Neural cell (in vitro differentiated cells): ENCODE results near the gene CLCA4.

Source experiments
- EP300 ChIP-seq: fragments of 450-650 bp; conservative IDR thresholded peaks from 2 replicates; pipeline ENCODE4 v1.6.1; 2014; ENCODE audit warnings: antibody characterized with exemption, mild to moderate bottlenecking, moderate library complexity; ENCODE audit not compliant: poor library complexity, severe bottlenecking
- MXI1 ChIP-seq: fragments of 450-650 bp; conservative IDR thresholded peaks from 2 replicates; pipeline ENCODE4 v1.6.1; 2014; ENCODE audit warnings: antibody characterized with exemption, mild to moderate bottlenecking; ENCODE audit not compliant: poor library complexity, severe bottlenecking
- POLR2AphosphoS5 ChIP-seq: IDR thresholded peaks from 2 replicates; pipeline ENCODE4 v1.6.1; 2012
- RAD21 ChIP-seq: fragments of 450-650 bp; conservative IDR thresholded peaks from 2 replicates; pipeline ENCODE4 v1.6.1; 2014; ENCODE audit warnings: antibody characterized with exemption, mild to moderate bottlenecking, moderate library complexity
- SMC3 ChIP-seq: fragments of 450-650 bp; conservative IDR thresholded peaks from 2 replicates; pipeline ENCODE4 v1.6.1; 2014; ENCODE audit warnings: antibody characterized with exemption, mild to moderate bottlenecking, moderate library complexity; ENCODE audit not compliant: poor library complexity
- TF ChIP-seq, protein P1 (sequence below): IDR thresholded peaks from 2 replicates; pipeline ENCODE4 v1.6.1; 2012; ENCODE audit warnings: borderline replicate concordance
- TF ChIP-seq, protein P2 (sequence below): fragments of 450-650 bp; IDR thresholded peaks from 2 replicates; pipeline ENCODE4 v1.5.1; 2014; ENCODE audit warnings: antibody characterized with exemption, mild to moderate bottlenecking, moderate library complexity; ENCODE audit not compliant: poor library complexity, severe bottlenecking

DNA sequence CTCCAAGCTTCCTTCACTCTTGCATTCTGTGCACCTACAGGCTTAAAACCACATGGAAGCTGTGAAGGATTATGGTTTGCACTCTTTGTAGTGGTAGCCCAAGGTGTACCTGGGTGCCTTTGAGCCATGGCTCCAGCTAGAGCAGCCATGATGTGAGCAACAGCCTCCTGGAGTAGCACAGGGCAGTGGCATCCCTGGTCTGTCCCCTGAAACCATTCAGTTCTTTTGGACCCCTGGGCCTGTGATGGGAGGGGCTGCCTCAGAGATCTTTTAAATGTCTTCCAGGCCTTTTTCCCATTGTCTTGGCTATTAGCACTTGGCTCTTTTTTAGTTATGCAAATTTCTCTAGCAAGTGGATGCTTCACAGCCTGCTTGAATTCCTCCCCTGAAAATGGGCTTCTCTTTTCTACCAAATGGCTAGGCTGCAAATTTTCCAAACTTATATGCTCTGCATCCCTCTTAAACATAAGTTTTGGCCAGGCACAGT lies 47.4 kb downstream of the CLCA4 start:
- TF ChIP-seq POLR2AphosphoS5: no peak
- TF ChIP-seq, protein P1, sequence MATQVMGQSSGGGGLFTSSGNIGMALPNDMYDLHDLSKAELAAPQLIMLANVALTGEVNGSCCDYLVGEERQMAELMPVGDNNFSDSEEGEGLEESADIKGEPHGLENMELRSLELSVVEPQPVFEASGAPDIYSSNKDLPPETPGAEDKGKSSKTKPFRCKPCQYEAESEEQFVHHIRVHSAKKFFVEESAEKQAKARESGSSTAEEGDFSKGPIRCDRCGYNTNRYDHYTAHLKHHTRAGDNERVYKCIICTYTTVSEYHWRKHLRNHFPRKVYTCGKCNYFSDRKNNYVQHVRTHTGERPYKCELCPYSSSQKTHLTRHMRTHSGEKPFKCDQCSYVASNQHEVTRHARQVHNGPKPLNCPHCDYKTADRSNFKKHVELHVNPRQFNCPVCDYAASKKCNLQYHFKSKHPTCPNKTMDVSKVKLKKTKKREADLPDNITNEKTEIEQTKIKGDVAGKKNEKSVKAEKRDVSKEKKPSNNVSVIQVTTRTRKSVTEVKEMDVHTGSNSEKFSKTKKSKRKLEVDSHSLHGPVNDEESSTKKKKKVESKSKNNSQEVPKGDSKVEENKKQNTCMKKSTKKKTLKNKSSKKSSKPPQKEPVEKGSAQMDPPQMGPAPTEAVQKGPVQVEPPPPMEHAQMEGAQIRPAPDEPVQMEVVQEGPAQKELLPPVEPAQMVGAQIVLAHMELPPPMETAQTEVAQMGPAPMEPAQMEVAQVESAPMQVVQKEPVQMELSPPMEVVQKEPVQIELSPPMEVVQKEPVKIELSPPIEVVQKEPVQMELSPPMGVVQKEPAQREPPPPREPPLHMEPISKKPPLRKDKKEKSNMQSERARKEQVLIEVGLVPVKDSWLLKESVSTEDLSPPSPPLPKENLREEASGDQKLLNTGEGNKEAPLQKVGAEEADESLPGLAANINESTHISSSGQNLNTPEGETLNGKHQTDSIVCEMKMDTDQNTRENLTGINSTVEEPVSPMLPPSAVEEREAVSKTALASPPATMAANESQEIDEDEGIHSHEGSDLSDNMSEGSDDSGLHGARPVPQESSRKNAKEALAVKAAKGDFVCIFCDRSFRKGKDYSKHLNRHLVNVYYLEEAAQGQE: no peak
- TF ChIP-seq, protein P2, sequence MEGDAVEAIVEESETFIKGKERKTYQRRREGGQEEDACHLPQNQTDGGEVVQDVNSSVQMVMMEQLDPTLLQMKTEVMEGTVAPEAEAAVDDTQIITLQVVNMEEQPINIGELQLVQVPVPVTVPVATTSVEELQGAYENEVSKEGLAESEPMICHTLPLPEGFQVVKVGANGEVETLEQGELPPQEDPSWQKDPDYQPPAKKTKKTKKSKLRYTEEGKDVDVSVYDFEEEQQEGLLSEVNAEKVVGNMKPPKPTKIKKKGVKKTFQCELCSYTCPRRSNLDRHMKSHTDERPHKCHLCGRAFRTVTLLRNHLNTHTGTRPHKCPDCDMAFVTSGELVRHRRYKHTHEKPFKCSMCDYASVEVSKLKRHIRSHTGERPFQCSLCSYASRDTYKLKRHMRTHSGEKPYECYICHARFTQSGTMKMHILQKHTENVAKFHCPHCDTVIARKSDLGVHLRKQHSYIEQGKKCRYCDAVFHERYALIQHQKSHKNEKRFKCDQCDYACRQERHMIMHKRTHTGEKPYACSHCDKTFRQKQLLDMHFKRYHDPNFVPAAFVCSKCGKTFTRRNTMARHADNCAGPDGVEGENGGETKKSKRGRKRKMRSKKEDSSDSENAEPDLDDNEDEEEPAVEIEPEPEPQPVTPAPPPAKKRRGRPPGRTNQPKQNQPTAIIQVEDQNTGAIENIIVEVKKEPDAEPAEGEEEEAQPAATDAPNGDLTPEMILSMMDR: no peak
- TF ChIP-seq SMC3: no peak
- no peak for TF ChIP-seq EP300
- no peak for TF ChIP-seq RAD21
- TF ChIP-seq MXI1: no peak
